Mucosa of descending colon (tissue), 3 donors: ENCODE results near the gene MAP2. TPM values are rescaled to one million over a fixed set of nuclear protein-coding genes. Genes with fewer than 3 reads are reported as not detected.

Experiments used
- ATAC-seq: fragments of 200-7000 bp; cut with Tn5 transposase; one replicate; pipeline ENCODE4 v1.9.1; 2020; ENCODE audit warnings: mild to moderate bottlenecking, moderate library complexity
- DNase-seq, 3 donors: peaks; one replicate each; pipeline ENCODE4 v3.0.0-alpha.2; 2020
- H3K36me3 ChIP-seq: fragments of 200-600 bp; one replicate; pipeline ENCODE4 v1.8.0; 2021; ENCODE audit warnings: low read depth, mild to moderate bottlenecking
- H3K4me1 ChIP-seq: fragments of 200-600 bp; one replicate; pipeline ENCODE4 v1.8.0; 2021; ENCODE audit warnings: low read depth, mild to moderate bottlenecking
- H3K4me3 ChIP-seq: fragments of 200-600 bp; one replicate; pipeline ENCODE4 v1.8.0; 2021; ENCODE audit warnings: mild to moderate bottlenecking
- H3K9me3 ChIP-seq: fragments of 200-600 bp; one replicate; pipeline ENCODE4 v1.8.0; 2021; ENCODE audit warnings: mild to moderate bottlenecking
- intact Hi-C, 2 donors: fragments of 100-400 bp; cut with DNase I in 1 of 2; cut with micrococcal nuclease in 1 of 2; formaldehyde crosslinking; loops; one replicate each; pipeline versions ENCODE4 v1.11.0 to v1.11.1; 2022; cut with DNase I, micrococcal nuclease
- total RNA-seq, 3 donors: library from RNA; stranded (reverse); fragmentation: NEBNext Ultra II Directional in 2 of 3; extraction: Animal tissue kit (Norgen Biotek cat#: 25700) in 2 of 3; gene quantifications; one replicate each; pipeline versions ENCODE4 v1.2.1 to v1.2.4, GENCODE V29; 2021 to 2023
- TF ChIP-seq, protein P1 (sequence below): fragments of 200-600 bp; IDR thresholded peaks from one replicate; pipeline ENCODE4 v1.8.0; 2022; ENCODE audit warnings: antibody characterized with exemption, mild to moderate bottlenecking
- donor health status: DM: no; HTN: no; CAD: no; lungs with moderate emphysema.
- donor health status: DM: no; HTN: no; CAD: no.
- donor health status: DM: no; HTN: yes; CAD: no.

MAP2 gene
- total RNA-seq, 3 donors from 2014 or later, result 2.3 to 8.4 (median 2.5) TPM

DNA sequence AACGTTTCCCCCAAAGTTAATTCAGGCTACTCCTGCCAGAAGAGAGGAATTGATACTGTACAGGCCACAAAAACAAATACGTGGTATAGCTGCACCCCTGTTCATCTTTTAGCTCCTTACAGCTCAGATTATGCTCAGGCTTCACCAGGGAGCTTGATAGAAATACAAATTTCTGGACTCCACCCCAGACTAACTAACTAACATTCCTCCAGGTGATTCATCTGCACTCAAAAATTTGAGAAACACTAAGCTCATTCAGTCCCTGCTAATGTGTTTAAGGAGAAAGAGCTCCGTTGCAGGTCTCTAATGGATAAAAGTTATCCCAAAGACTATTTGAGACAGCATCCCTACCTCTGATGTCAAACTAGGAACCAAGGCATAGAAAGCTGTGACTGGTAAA is 311.0 kb downstream of the MAP2 start:
- DNase-seq (no peak), ATAC-seq (no peak)
- intact Hi-C loops, result no loop called here
- TF ChIP-seq, protein P1, sequence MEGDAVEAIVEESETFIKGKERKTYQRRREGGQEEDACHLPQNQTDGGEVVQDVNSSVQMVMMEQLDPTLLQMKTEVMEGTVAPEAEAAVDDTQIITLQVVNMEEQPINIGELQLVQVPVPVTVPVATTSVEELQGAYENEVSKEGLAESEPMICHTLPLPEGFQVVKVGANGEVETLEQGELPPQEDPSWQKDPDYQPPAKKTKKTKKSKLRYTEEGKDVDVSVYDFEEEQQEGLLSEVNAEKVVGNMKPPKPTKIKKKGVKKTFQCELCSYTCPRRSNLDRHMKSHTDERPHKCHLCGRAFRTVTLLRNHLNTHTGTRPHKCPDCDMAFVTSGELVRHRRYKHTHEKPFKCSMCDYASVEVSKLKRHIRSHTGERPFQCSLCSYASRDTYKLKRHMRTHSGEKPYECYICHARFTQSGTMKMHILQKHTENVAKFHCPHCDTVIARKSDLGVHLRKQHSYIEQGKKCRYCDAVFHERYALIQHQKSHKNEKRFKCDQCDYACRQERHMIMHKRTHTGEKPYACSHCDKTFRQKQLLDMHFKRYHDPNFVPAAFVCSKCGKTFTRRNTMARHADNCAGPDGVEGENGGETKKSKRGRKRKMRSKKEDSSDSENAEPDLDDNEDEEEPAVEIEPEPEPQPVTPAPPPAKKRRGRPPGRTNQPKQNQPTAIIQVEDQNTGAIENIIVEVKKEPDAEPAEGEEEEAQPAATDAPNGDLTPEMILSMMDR, result no peak
- H3K4me1 ChIP-seq, result no peaks in the 10 kb centered on the region
- H3K4me3 ChIP-seq, result no peak overlapping the region
- H3K36me3 ChIP-seq, result no peaks in the 10 kb centered on the region
- H3K9me3 ChIP-seq, result no peaks in the 10 kb centered on the region

GRCh38 chr2:209741953-209742352 is 318.1 kb downstream of the MAP2 start:
- TF ChIP-seq, protein P1, result no peak
- intact Hi-C loops, result no loop called here
- DNase-seq (no peak), ATAC-seq (no peak)
- Histone ChIP-seq H3K9me3 (no peaks in the 10 kb centered on the region), H3K4me3 (no peak overlapping the region), H3K36me3 (no peaks in the 10 kb centered on the region), H3K4me1 (no peaks in the 10 kb centered on the region)

- DNase-seq (no peak), ATAC-seq (no peak)
- TF ChIP-seq, protein P1, result no peak
- H3K4me1 ChIP-seq, result no peaks in the 10 kb centered on the region
- intact Hi-C loops, result no loop called here
- H3K9me3 ChIP-seq, result no peaks in the 10 kb centered on the region
- no peak overlapping the region for H3K4me3 ChIP-seq
- no peaks in the 10 kb centered on the region for H3K36me3 ChIP-seq
Measured at GRCh38 chr2:209753020-209753419, 329.2 kb downstream of the MAP2 start.

- TF ChIP-seq, protein P1, result no peak
- Histone ChIP-seq H3K4me1 (no peaks in the 10 kb centered on the region), H3K4me3 (no peak overlapping the region), H3K36me3 (no peaks in the 10 kb centered on the region), H3K9me3 (no peaks in the 10 kb centered on the region)
- ATAC-seq (no peak), DNase-seq (no peak)
- intact Hi-C loops, result no loop called here
Measured at GRCh38 chr2:209757163-209757562, 333.3 kb downstream of the MAP2 start.

GRCh38 chr2:209761566-209761965 is 337.7 kb downstream of the MAP2 start:
- Histone ChIP-seq H3K36me3 (no peaks in the 10 kb centered on the region), H3K4me1 (no peaks in the 10 kb centered on the region), H3K4me3 (no peak overlapping the region), H3K9me3 (no peaks in the 10 kb centered on the region)
- ATAC-seq (no peak), DNase-seq (no peak)
- TF ChIP-seq, protein P1, result no peak
- intact Hi-C loops, result no loop called here

GRCh38 chr2:209762563-209762962 is 338.7 kb downstream of the MAP2 start:
- H3K36me3 ChIP-seq, result no peaks in the 10 kb centered on the region
- intact Hi-C loops, result no loop called here
- DNase-seq (no peak), ATAC-seq (no peak)
- H3K9me3 ChIP-seq, result no peaks in the 10 kb centered on the region
- H3K4me1 ChIP-seq, result no peaks in the 10 kb centered on the region
- TF ChIP-seq, protein P1, result no peak
- no peak overlapping the region for H3K4me3 ChIP-seq
